GM19099 (cell line): Measurements from ENCODE around the gene PDZRN3.

Source experiments
- POLR2A ChIP-seq: IDR thresholded peaks from 3 replicates; pipeline ENCODE4 v1.6.1; 2011; ENCODE audit warnings: low read depth; ENCODE audit not compliant: insufficient read length; ENCODE audit errors: extremely low read depth

The PDZRN3 gene

DNA sequence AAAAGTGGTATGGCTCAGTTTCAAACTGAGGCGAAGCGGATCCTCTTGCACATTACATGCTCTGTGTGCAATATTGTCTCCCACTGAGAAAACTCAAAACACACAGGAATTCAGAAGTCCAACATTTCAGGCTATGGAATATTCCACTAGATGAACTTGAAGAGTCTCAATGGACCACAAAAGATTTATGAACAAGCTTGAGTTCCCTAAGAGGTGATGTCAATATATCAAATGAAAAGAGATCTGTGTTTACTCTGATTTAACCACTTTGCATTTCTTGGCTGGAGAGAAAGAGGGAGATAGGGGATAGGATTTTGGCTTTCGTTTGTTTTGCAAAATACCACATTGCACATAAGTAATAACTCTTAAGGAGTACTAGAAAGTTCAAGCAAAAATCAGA, 20.3 kb downstream of the PDZRN3 start:
- no peak for TF ChIP-seq POLR2A

DNA sequence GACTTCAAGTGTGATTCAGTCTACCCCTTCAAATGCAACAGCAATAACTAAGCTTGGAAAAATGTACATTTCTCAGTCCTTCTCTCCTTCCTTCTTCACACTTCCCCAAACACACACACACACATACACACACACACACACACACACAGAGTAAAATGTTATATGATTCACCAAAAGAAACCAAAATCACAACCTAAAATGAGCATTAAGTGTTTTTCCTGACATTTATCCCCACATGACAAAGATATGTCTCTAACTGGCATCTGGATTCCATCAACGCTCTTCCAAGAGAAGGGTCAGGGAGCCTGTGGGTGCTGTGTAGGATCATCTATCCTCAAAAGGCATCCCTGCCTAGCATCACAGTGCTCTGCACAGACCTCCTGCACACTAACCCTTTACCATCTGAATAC, 21.0 kb downstream of the PDZRN3 start:
- no peak for TF ChIP-seq POLR2A

DNA sequence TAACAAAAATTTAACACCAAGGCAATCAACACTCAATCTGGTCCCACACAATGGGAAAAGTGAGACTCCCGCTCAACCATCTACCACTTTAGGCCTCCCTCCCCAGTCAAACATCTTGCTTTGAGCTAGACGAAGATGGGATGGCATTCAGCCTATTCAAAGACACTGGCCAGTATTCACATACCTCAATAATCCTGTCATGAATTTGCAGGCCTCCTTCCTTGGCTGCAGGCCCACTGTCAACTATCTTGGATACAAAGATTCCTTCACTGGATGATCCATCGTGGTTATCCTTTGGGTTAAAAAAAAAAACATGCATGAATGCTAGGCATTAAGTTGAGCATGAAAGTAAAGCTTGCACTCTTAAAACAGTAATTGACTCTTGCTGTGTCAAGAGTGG, 22.6 kb downstream of the PDZRN3 start:
- TF ChIP-seq POLR2A: no peak

DNA sequence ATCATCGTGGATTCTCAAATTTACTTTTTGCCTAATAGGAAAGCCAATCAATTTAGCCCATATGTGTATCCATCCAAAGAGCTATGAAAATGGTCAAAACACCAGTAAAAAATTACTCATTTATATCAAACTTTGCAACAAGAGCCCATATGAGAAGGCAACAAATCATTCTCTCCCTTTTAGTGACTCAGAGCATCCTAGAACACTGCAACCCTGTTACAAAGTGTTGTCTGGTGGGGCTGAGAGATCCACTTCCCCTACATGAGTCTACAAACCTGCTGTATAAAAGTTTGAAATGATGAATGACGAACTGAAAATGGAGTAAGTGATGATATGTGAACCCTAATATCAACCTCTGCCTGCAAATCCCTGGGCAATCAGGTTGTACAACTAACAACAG, 23.3 kb downstream of the PDZRN3 start:
- no peak for TF ChIP-seq POLR2A

DNA sequence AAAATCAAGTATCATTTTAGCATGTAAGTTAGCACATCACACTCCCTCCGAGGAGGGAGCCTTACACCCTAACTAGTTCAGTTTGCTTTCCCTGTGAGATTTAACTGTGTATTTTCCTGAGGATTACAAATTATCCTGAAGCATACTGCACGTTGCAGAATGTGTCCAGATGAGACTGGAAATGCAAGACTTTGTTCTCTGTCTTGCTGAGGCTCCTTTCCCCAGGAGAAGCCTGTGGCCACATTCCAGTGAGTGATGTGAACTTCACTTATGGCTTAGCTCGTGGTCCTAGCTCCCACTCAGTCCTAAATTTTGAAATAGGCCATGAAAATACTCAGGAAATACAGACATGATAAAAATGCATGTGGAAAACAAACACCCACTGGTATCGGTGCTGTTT, 23.7 kb downstream of the PDZRN3 start:
- no peak for TF ChIP-seq POLR2A

DNA sequence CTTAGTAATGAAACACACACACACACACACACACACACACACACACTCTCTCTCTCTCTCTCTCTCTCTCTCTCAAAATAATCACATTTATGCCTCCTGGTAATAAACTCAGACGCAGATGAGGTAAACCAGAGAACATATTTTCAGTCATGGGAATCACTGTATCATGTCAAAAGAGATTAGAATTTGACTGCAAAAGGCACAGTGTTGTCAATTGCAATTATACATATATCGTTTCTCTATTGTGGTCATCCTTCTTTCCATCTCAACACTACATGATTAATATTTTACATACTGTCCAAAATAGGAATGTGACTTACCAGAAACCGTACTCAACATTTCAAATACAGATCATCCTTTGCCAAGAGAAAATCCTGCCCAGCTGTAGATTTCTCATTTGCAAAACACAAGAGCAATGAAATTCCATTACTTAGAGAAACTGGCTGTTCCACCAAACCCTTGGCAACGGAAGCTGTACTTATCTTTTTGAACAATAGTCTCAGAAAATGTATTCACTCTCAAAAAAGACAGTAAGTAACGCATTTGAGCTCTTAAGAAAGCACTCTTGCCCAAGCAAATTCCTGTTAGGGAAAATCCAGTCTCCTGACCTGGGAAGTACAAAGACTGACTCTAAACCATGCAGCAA, 24.3 kb downstream of the PDZRN3 start:
- no peak for TF ChIP-seq POLR2A

DNA sequence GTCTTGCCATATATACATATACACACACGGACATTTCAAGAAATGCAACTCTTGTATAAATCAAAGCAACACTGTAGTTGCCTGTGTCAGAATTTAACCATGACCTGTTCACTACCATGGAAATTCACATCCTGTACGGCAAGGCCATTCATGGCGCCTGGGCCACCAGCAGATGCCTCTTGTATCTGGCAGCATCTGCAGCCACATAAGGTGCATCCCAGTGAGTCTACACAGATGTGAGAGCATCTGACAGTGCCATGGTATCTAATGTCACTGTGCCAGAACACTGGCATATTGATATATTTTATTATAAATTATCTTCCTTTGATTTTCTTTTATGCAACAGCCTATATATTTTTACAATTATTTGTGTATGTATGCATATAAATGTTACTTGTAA, 25.1 kb downstream of the PDZRN3 start:
- TF ChIP-seq POLR2A: no peak

DNA sequence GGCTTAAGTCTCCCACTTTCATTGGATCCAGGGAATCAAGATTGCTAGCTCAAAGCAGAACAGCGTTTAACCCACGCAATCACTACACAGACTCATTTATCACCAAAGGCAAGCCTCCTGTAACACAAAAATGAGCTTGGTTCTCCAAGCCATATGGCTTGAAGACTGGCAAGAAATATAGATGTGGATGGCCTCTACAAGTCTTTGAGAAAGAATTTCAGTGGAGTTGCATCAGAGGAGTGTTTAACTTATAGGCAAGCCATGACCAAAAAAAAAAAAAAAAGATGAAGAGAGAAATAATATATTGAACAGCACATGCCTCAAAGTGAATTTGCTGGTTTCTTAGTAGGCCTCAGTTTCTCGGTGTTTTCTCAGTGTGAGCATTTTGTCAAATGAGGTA, 27.3 kb downstream of the PDZRN3 start:
- TF ChIP-seq POLR2A: no peak

DNA sequence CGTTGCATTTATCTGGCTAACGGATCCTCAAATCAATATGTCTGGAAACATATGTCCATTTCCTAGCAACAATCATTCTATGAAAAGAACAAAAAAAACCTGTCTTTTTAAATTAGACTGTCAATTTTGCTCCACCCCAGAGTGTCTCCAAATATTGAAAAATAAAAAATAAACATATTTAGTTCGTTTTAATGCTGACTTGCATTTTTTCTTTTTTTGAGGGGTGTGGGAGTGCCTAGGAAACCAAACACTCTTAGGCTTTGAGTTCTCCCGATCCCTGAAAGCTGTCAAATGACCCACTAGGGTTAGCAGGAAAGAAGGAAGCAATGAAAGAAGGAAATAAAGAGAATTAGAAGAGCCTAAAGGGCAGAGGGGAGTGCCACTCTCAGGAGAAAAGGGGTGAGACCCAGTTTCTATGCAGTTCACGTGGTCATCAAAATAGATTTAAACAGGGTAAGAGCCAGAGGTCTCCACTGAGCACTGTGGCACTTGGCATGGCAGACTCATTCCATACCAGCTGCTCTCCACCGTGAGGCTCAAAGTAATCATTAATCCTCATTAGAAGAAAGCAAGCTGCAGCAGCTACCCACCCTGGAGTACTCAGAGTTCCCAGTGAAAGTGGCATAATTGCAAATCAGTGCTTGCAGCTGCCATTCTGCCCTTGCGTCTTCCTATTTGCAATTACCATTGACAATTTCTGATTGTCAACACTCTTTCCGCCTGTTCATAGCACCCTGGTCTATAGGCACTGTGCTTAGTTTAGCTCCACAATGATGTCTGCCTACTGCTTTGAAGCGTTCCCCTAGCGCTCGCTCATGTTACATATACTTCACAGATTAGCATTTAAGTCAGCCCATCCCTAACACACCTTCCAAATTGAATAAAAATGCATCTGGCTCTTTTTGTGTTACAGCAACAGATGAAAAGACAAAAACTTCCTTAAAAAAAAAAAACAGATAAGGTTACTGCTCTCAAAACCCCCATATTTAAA, 32.3 kb downstream of the PDZRN3 start:
- no peak for TF ChIP-seq POLR2A

- TF ChIP-seq POLR2A: no peak
Measured at GRCh38 chr3:73591286-73591800, 33.4 kb downstream of the PDZRN3 start.

- no peak for TF ChIP-seq POLR2A
Measured at GRCh38 chr3:73586628-73587027, 38.1 kb downstream of the PDZRN3 start.

- TF ChIP-seq POLR2A: no peak
Measured at GRCh38 chr3:73586190-73586589, 38.6 kb downstream of the PDZRN3 start.

DNA sequence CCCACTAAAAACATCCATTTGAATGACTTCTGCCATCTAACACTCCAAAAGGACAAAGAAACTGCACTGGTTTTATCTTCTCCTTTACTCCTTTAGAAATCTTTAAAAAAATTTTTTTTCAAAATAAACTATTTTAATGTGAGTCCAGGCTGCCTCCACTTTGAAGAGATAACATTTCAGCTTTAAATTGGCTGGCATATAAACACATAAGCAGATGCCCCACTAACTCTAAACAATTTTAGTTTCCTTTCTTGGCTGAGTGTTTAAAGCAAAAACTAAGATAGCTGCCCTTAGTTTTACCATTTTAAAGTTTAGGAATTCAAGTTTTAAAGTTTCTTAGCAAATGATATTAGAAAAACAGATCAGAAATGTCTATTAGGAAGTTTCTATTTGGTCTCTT, 39.9 kb downstream of the PDZRN3 start:
- TF ChIP-seq POLR2A: no peak

DNA sequence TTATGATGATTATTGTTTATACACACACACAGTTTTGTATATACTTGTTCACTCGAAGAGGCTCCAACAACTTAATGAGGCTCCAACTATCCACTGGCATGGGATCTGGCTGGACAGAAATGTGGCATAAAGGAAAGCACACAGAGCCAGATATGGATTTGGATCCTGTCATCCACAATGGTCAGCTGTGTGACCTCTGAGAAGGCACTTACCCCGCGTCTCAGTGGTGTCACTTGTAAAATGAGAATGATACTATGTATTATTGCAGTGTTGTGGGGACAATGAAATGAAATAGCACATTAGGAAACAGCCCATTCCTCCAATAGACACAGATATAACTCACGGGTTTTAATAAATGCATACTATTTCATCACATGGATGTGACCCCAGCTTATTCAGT, 42.2 kb downstream of the PDZRN3 start:
- TF ChIP-seq POLR2A: no peak

DNA sequence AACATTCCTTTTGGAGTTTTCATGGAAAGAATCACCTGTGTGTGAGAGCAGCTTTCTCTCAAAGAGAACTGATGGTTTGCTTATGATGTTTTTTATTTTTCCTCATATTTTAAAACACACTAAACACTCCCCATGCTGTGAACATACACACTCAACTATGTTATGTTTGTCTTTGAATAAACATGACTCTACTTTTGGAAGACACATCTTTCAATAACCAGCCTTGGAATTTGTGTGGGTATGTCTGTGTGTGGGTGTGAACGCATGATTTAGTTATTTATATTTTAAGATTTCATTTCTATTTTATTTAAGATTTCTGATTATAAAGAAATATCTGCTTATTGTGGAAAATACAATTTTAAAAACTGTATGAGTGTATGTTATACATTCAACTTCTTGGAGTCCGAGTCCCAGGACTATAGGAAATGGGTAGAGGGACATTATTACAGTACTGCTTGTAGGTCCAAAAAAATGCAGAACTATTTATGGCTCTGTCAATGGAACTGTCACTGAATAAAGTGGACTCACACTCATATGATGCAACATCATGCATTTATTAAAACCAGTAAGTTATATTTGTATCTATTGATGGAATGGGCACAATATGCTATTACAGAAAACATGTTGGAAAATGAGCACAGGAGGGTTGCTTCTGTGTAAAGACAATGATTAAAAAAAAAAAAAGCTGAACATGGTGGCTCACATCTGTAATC, 43.5 kb downstream of the PDZRN3 start:
- no peak for TF ChIP-seq POLR2A
